ENCODE results near the gene THSD7B. TPM values are rescaled to one million over a fixed set of nuclear protein-coding genes. Genes with fewer than 3 reads are reported as not detected.

Gene THSD7B
- total and polyA plus RNA-seq, 9 donors: 0.27 to 1.8 (median 0.77) TPM

- no peaks in the 10 kb centered on the region for H3K27me3 ChIP-seq (ENCODE audit: control insufficient read depth, insufficient read depth, low read length)
- H3K4me1 ChIP-seq (ENCODE audit: control insufficient read depth, insufficient read depth, low read length): no peaks in the 10 kb centered on the region
- H3K9me3 ChIP-seq (replicated peaks; ENCODE audit: control insufficient read depth, low read depth, low read length): no peaks in the 10 kb centered on the region
- no peak overlapping the region for H3K27ac ChIP-seq (ENCODE audit: low read length)
- no peak for DNase-seq
- H3K36me3 ChIP-seq (ENCODE audit: control insufficient read depth, insufficient read depth, low read length): no peaks in the 10 kb centered on the region
- no peak overlapping the region for H3K4me3 ChIP-seq (ENCODE audit: low read length)
- 82% methylated on average over 6 of the region's 10 CpGs for WGBS (ENCODE audit: insufficient coverage)
Measured at GRCh38 chr2:137115081-137115794, 349.9 kb downstream of the THSD7B start.

GRCh38 chr2:137115795-137116089 is 350.4 kb downstream of the THSD7B start:
- no peaks in the 10 kb centered on the region for H3K9me3 ChIP-seq (replicated peaks; ENCODE audit: control insufficient read depth, low read depth, low read length)
- 89% methylated on average over 1 of the region's 1 CpG for WGBS (ENCODE audit: insufficient coverage)
- H3K27me3 ChIP-seq (ENCODE audit: control insufficient read depth, insufficient read depth, low read length): no peaks in the 10 kb centered on the region
- no peak overlapping the region for H3K27ac ChIP-seq (ENCODE audit: low read length)
- DNase-seq: no peak
- no peak overlapping the region for H3K4me3 ChIP-seq (ENCODE audit: low read length)
- no peaks in the 10 kb centered on the region for H3K36me3 ChIP-seq (ENCODE audit: control insufficient read depth, insufficient read depth, low read length)
- no peaks in the 10 kb centered on the region for H3K4me1 ChIP-seq (ENCODE audit: control insufficient read depth, insufficient read depth, low read length)

- H3K27ac ChIP-seq (ENCODE audit: low read length): no peak overlapping the region
- DNase-seq: no peak
- no peaks in the 10 kb centered on the region for H3K36me3 ChIP-seq (ENCODE audit: control insufficient read depth, insufficient read depth, low read length)
- no peaks in the 10 kb centered on the region for H3K27me3 ChIP-seq (ENCODE audit: control insufficient read depth, insufficient read depth, low read length)
- no peak overlapping the region for H3K4me3 ChIP-seq (ENCODE audit: low read length)
- H3K4me1 ChIP-seq (ENCODE audit: control insufficient read depth, insufficient read depth, low read length): no peaks in the 10 kb centered on the region
- no peaks in the 10 kb centered on the region for H3K9me3 ChIP-seq (replicated peaks; ENCODE audit: control insufficient read depth, low read depth, low read length)
Measured at GRCh38 chr2:137117385-137117784, 352.0 kb downstream of the THSD7B start.

GRCh38 chr2:137118140-137118539 is 352.8 kb downstream of the THSD7B start:
- Histone ChIP-seq H3K36me3 (ENCODE audit: control insufficient read depth, insufficient read depth, low read length) (no peaks in the 10 kb centered on the region), H3K27ac (ENCODE audit: low read length) (no peak overlapping the region), H3K4me3 (ENCODE audit: low read length) (no peak overlapping the region), H3K9me3 (replicated peaks; ENCODE audit: control insufficient read depth, low read depth, low read length) (no peaks in the 10 kb centered on the region), H3K27me3 (ENCODE audit: control insufficient read depth, insufficient read depth, low read length) (no peaks in the 10 kb centered on the region), H3K4me1 (ENCODE audit: control insufficient read depth, insufficient read depth, low read length) (no peaks in the 10 kb centered on the region)
- no peak for DNase-seq

GRCh38 chr2:137123226-137123625 is 357.9 kb downstream of the THSD7B start:
- H3K9me3 ChIP-seq (replicated peaks; ENCODE audit: control insufficient read depth, low read depth, low read length): no peaks in the 10 kb centered on the region
- H3K27me3 ChIP-seq (ENCODE audit: control insufficient read depth, insufficient read depth, low read length): no peaks in the 10 kb centered on the region
- no peak for DNase-seq
- no CpG with 5 or more reads among the region's 1 CpG for WGBS (ENCODE audit: insufficient coverage)
- H3K4me3 ChIP-seq (ENCODE audit: low read length): no peak overlapping the region
- H3K36me3 ChIP-seq (ENCODE audit: control insufficient read depth, insufficient read depth, low read length): no peaks in the 10 kb centered on the region
- H3K27ac ChIP-seq (ENCODE audit: low read length): no peak overlapping the region
- H3K4me1 ChIP-seq (ENCODE audit: control insufficient read depth, insufficient read depth, low read length): no peaks in the 10 kb centered on the region

GRCh38 chr2:137133225-137133624 is 367.9 kb downstream of the THSD7B start:
- no peaks in the 10 kb centered on the region for H3K36me3 ChIP-seq (ENCODE audit: control insufficient read depth, insufficient read depth, low read length)
- H3K27ac ChIP-seq (ENCODE audit: low read length): no peak overlapping the region
- no peaks in the 10 kb centered on the region for H3K4me1 ChIP-seq (ENCODE audit: control insufficient read depth, insufficient read depth, low read length)
- no peaks in the 10 kb centered on the region for H3K27me3 ChIP-seq (ENCODE audit: control insufficient read depth, insufficient read depth, low read length)
- no peak for DNase-seq
- no CpG with 5 or more reads among the region's 3 CpGs for WGBS (ENCODE audit: insufficient coverage)
- H3K4me3 ChIP-seq (ENCODE audit: low read length): no peak overlapping the region
- no peaks in the 10 kb centered on the region for H3K9me3 ChIP-seq (replicated peaks; ENCODE audit: control insufficient read depth, low read depth, low read length)

- DNase-seq: no peak
- H3K36me3 ChIP-seq (ENCODE audit: control insufficient read depth, insufficient read depth, low read length): no peaks in the 10 kb centered on the region
- no peak overlapping the region for H3K27ac ChIP-seq (ENCODE audit: low read length)
- no peaks in the 10 kb centered on the region for H3K4me1 ChIP-seq (ENCODE audit: control insufficient read depth, insufficient read depth, low read length)
- no peaks in the 10 kb centered on the region for H3K27me3 ChIP-seq (ENCODE audit: control insufficient read depth, insufficient read depth, low read length)
- no peaks in the 10 kb centered on the region for H3K9me3 ChIP-seq (replicated peaks; ENCODE audit: control insufficient read depth, low read depth, low read length)
- no peak overlapping the region for H3K4me3 ChIP-seq (ENCODE audit: low read length)
Measured at GRCh38 chr2:137138263-137138662, 372.9 kb downstream of the THSD7B start.

GRCh38 chr2:137151731-137152130 is 386.4 kb downstream of the THSD7B start:
- no CpG with 5 or more reads among the region's 2 CpGs for WGBS (ENCODE audit: insufficient coverage)

GRCh38 chr2:137154946-137155345 is 389.6 kb downstream of the THSD7B start:
- Histone ChIP-seq H3K9me3 (replicated peaks; ENCODE audit: control insufficient read depth, low read depth, low read length) (no peaks in the 10 kb centered on the region), H3K27ac (ENCODE audit: low read length) (no peak overlapping the region), H3K4me3 (ENCODE audit: low read length) (no peak overlapping the region), H3K27me3 (ENCODE audit: control insufficient read depth, insufficient read depth, low read length) (no peaks in the 10 kb centered on the region), H3K4me1 (ENCODE audit: control insufficient read depth, insufficient read depth, low read length) (no peaks in the 10 kb centered on the region), H3K36me3 (ENCODE audit: control insufficient read depth, insufficient read depth, low read length) (no peaks in the 10 kb centered on the region)
- no CpG with 5 or more reads among the region's 1 CpG for WGBS (ENCODE audit: insufficient coverage)
- DNase-seq: peak; percentile 46

More at GRCh38 chr2:137151731-137152130, 386.4 kb downstream of the THSD7B start:
- Histone ChIP-seq H3K27me3 (ENCODE audit: control insufficient read depth, insufficient read depth, low read length) (no peaks in the 10 kb centered on the region), H3K27ac (ENCODE audit: low read length) (no peak overlapping the region), H3K4me1 (ENCODE audit: control insufficient read depth, insufficient read depth, low read length) (no peaks in the 10 kb centered on the region), H3K9me3 (replicated peaks; ENCODE audit: control insufficient read depth, low read depth, low read length) (no peaks in the 10 kb centered on the region), H3K4me3 (ENCODE audit: low read length) (no peak overlapping the region), H3K36me3 (ENCODE audit: control insufficient read depth, insufficient read depth, low read length) (no peaks in the 10 kb centered on the region)
- no peak for DNase-seq

GRCh38 chr2:137155356-137156104 is 390.2 kb downstream of the THSD7B start:
- Histone ChIP-seq H3K4me1 (ENCODE audit: control insufficient read depth, insufficient read depth, low read length) (no peaks in the 10 kb centered on the region), H3K4me3 (ENCODE audit: low read length) (no peak overlapping the region), H3K27me3 (ENCODE audit: control insufficient read depth, insufficient read depth, low read length) (no peaks in the 10 kb centered on the region), H3K36me3 (ENCODE audit: control insufficient read depth, insufficient read depth, low read length) (no peaks in the 10 kb centered on the region), H3K27ac (ENCODE audit: low read length) (no peak overlapping the region), H3K9me3 (replicated peaks; ENCODE audit: control insufficient read depth, low read depth, low read length) (no peaks in the 10 kb centered on the region)
- WGBS (ENCODE audit: insufficient coverage): 57% methylated on average over 2 of the region's 4 CpGs
- DNase-seq: no peak
